ENCODE measurements around the gene MAGI1.
"Not testable (repeated sequence)": the region's sequence is repeated elsewhere in the genome, so short reads cannot be mapped to it uniquely, and the experiment has no call there.

Gene MAGI1

DNA sequence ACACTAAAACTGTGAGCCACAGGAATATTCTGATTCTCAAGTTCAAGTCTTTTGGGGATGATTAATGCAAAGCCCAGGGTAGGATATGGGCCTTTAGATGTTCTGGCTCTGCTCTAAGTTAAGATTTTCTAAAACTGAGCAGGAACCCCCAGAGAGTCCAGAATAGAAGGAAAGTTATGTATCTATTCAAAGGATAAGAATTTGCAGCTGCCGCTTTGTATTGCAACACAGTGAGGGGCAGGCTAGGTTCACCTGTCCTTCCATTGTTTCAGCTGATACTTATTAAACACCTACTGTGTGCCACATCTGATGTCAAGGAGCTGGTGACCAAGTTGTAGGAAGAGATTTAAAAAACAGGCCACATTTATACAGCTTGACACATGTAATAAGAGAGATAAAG, 290.4 kb downstream of the MAGI1 start:
- DNase-seq (ENCODE audit: low spot score) = no peak

DNA sequence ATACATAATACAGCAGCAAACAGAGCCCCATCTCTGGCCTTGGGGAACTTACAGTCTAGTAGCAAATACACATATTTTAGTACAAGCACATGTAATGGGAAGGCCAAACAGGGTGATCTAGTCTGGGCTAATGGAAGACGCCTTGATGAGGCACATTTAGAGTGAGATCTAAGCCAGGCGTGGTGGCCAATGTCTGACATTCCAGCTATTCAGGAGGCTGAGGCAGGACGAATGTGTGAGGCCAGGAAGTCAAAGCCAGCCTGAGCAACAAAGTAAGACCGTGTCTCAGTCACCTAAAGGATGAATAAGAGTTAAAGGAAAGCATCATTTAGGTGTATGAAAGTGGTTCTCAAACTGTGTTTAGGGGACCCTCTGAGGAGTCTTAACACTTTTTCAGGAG, 291.9 kb downstream of the MAGI1 start:
- no peak for DNase-seq (ENCODE audit: low spot score)

DNA sequence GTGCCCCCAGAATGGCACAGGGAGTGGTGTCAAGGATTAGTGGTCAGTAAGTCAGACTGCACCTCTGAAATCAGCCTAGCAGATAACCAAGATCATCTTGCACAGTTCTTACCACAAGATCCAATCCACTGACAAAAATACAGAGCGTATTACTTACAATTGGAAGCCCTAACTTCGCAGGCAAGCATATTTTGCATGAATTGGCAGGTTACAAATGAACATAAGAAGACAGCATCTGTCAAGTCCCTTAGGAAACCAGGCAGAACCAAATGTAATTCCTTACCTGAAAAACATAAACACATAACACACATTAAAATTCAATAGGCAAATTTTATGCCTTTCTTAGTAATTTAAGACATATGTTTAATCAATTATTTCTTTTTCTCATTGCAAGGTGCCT, 293.4 kb downstream of the MAGI1 start:
- DNase-seq (ENCODE audit: low spot score) = no peak

DNA sequence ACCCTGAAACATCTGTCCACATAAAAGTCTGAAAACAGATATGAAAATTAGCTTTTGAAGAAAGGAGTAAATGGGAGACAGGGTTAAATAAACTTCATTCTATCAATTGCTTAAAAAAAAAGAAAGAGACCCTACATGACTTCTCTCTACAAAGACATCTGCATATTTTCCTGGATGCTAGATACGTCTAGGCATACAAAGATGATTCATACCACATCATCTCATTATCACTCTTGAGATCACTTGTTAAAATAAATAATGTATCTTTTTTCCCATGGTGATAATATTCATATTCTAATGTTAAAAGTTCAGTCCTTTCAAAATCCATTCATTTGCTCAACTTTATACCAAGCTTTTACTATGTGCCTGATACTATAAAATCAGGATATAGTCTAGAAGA, 295.8 kb downstream of the MAGI1 start:
- DNase-seq (ENCODE audit: low spot score) = no peak

DNA sequence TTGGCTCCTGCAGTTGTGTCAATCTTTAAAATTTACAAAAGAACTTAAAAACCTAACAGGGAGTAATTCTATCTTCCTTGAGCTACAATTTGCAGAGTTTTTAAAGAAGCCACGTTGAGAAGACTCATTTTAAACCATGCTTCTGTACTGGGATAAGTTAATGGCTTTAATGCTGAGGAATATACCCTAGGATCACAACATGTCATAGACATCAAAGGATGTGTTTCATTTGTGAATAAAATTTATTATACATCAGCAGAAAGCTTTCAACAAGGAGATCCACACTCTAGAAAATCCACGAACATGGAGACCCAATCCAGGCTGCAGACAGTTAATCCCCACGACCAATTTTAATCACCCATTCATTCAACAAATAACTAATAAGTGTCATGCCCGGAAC, 297.2 kb downstream of the MAGI1 start:
- DNase-seq (ENCODE audit: low spot score) = no peak

DNA sequence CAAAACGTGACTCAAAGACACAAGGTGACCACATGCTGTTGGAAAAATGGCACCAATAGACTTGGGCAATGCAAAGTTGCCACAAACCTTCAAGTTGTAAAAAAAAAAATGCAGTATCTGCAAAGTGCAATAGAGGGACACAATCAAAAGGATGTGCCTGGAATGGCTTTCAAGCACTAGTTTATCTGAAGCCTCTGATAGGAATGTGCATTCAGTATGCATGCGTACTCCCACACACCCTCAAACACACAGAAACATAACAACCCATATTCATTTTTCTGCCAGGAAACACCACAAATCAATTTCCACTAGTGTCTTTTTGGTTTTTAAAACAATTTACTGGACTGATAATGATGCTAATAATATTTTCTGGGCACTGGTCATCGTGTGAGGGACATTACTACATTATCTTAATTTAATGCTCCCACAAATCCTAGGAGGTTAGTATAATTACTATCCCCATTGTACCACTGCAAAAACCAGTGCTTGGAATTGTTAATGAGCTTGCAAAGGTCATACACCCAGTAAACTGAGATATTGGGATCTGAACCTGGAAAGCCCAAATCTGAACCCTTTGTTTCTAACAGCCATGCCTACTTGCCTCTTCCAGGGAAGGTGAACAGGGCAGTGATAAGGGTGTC, 298.7 kb downstream of the MAGI1 start:
- no peak for DNase-seq (ENCODE audit: low spot score)

DNA sequence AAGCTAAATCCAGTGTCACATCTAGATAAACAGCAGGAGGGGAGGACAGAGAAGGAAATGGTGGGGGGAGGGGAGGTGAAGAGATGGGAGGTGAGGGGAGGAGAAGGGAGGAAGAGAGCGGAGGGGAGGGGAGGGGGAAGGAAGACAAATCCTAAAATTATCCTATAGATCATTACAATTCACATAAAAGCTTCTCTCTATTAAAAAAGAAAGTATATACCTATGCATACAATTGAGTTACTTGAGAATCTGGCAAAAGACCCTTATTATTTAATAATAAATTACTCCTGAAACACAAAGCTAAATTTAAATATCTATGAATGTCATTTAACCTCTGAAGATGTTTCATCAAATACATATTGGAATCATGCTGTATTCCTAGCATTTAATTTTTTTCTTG, 303.9 kb downstream of the MAGI1 start:
- DNase-seq (ENCODE audit: low spot score) = no peak

DNA sequence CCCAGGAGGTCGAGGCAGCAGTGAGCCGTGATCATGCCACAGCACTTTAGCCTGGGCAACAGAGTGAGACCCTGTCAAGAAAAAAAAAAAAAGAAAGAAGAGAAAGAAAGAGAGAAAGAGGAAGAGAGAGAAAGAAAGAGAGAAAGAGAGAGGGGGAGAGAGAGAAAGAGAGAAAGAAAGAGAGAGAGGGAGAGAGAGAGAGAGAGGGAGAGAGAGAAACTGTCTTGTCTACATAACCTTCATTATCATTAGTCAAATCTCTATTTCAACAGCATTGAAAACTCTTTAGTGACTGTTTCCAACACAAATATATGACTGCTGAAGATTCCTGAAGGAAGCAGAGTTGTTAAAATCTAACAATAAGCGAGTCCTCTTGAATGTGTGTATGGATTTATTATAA, 304.3 kb downstream of the MAGI1 start:
- no peak for DNase-seq (ENCODE audit: low spot score)

DNA sequence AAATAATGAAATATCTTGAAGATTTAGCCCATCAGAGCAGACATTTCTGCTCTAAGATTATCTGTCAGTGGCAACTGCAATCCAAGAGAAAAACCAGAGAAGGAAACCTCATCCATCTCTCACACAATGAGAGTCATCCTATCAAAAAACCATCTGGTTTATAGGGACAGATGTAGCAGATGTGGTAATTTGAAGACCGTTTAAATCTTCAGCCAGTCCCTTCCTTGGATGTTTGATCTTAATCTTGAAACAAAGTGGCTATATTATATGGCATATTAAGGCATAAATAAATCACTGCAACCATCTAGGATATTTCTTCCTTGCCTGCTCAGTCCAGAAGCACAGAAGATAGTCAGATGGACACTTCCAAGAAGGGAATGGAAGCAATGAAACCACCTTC, 305.3 kb downstream of the MAGI1 start:
- no peak for DNase-seq (ENCODE audit: low spot score)

DNA sequence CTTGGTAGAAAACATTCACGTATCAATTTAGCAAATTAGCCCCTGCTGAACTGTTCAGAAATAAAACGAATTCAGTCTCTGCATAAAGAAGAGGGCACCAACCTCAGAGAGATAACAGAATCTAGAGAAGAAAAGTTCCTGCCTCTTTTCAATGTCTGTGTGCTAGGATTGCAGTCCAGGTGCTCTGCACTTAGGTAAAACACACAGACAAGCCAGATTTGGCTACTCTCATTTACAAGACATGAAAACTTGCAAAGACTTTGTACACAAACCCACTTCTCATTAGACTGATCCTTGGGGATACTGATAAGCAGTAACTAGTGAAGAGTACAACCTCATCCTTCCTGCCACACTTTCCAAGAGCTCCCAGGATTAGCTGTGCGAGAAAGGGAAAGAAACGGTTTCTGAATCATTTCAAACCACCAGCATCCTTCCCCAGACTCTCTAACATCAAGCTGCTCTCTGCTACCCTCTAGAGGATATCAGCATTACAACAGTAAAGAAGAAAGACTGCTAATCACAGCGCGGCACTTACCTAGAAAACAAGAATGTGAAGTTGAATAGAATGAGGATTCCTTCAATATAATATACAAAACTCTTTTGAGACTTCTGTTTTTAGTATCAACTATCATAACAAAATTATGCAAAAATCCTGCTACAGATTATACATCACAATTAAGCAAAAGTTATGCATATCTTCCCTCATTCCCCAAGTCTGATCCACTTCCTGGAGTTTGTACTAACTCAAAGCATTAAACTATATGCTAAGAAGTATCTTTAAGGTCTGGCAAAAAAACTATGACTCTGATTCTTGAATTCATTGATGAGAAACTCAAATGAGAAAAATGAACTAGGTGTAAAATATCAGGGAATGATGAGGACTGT, 306.4 kb downstream of the MAGI1 start:
- DNase-seq (ENCODE audit: low spot score) = peak; percentile 7

DNA sequence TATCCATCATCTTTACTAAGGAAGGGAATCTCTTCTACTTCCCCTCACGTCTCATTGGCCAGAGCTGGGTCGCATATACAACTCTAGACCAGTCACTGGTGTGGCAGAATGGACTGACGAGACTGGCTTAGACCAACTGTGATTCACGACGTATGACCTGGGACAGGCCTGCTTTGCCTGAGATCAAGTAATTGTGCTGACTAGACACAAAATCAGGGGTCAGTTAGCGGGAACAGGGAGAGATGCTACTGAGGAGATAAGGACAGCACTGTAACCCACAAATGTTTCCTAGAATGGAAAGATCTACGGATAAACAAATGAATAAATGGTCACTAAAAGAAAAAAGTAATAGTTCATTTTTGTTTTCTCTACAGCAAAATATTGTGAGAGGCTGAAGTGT, 308.3 kb downstream of the MAGI1 start:
- no peak for DNase-seq (ENCODE audit: low spot score)

DNA sequence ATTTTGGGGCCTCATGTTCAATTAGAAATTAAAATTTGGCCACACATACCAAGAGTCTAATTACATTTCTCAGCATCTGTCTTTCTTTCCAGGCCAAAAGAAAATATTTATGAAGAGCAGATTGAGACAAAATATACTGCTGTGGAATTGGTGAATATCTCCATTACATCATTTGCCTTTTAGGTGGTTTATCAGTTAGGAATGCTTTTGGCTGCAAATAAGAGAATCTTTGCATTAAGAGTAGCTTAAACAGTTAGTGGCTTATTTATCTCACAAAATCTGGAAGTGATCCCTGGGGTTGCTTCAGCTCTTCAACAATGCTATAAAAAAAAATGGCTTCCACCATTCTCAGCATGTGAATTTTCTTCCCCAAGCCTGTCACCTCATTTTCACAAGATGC, 308.7 kb downstream of the MAGI1 start:
- no peak for DNase-seq (ENCODE audit: low spot score)

DNA sequence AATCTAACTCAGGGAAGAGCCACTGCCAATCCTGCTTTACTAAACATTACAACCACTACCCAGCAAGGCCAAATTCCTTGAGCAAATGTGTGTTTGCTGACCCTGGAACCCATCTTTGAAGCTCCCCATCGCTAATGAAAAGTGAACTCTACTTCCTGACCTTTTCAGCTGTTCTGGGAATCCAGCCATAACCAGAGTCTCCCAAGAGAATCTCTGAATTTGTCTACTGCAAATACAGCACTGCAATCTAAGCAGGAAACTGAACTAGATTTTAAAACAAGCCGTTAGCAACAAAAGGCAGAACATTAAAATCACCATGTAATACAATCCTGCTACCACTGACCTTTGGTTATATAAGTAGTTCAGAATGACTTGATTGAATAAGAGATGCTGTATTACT, 309.2 kb downstream of the MAGI1 start:
- DNase-seq (ENCODE audit: low spot score) = no peak

DNA sequence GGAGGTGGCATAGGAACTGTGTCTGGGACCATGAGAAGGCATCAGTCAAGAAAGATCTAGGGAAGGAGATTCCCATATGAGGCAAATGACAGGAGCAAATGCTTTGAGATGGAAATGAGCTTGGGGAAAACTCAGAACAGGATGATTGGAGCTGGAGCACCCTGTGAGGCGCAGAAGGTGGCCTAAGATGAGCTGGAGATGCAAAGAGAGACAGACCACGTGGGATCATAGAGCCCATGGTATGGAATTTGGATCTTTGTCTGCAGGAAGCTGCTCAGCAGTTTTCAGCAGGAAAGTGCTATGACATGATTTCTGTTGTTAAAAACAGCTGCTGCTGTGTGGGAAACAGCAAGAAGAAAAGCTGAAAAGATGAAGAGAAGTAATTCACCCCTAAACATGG, 310.6 kb downstream of the MAGI1 start:
- no peak for DNase-seq (ENCODE audit: low spot score)

DNA sequence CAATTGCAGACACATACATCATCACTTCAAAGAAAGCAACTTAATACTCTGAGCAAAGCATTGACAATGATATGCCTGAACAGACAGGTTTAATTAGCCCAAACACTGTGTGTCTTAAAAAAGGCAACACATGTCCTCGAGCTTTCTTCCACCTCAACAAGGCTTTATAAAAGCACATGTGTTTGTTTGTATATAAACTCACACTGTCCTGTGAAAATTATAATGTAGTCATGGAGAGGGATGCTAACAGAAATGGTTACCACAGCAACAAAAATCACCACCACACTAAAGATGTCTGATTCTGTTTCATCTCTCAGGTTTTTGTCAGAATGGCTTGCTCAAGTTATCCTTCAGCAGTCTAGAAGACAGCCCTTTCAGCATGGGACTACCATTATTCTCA, 314.7 kb downstream of the MAGI1 start:
- no peak for DNase-seq (ENCODE audit: low spot score)

DNA sequence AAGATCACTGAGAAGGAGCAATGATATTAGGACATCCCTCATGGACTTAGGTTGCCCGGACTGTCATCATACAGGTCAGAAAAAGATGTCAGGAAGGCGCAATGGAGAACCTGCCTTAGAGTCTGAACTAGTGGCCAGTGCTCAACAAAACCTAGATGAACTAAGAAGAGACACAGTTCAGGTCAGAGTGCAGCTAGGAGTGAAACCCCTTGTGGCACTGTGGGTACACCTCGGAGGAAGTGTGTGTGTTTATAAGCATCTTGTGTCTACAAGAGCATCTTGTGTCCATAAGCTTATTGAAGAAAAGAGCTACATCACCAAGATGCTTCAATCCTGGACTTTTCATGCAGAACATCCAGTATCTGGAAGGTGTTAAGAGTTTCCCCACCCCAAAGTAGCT, 315.7 kb downstream of the MAGI1 start:
- no peak for DNase-seq (ENCODE audit: low spot score)

DNA sequence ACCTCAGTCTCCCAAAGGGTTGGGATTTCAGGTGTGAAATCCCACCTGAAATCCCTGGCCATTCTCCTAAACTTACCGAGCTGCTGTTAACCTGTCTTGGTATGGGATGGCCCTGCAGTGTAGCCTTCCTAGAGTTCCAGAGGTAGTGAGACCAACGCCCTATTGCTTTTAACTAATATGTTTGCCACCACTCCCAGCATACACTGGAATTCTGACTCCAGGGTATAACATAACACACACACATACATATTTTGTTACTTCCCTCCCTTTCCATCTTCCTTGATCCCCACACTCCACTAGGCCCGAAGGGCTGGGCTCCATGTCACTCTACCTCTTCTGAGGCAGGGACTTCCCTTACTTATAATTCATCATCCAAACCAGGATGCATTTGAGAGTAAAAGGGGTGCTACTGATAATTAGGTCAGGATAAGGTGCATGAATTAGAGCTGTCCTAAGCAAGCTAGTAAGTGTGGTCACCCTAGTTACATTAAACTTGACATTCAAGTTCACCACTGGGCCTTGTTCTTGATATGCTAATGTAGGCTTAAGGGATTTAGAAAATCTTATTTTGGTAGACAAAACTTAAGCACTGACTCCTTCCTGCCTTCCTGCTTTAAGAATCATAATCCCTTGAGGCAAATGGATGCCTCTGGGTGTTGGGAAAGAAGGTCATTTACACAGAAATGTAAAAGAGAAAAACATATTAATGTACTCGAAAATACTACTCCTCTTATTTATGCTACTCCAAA, 317.6 kb downstream of the MAGI1 start:
- no peak for DNase-seq (ENCODE audit: low spot score)

DNA sequence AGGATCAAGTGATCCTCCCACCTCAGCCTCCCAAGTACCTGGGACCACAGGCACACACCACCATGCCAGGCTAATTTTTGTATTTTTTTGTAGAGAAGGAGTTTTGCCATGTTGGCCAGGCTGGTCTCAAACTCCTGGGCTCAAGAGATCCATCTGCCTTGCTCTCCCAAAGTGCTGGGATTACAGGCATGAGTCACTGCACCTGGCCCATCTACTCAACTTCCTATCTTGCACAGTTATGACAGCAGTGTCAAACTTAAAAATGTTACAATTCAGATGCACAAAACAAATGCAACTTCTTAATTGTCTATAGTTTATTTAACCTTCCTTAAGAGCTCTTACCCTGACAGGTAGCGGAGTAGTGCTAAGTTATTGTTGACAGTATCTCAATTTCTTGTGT, 319.1 kb downstream of the MAGI1 start:
- not testable (repeated sequence) for DNase-seq (ENCODE audit: low spot score)

DNA sequence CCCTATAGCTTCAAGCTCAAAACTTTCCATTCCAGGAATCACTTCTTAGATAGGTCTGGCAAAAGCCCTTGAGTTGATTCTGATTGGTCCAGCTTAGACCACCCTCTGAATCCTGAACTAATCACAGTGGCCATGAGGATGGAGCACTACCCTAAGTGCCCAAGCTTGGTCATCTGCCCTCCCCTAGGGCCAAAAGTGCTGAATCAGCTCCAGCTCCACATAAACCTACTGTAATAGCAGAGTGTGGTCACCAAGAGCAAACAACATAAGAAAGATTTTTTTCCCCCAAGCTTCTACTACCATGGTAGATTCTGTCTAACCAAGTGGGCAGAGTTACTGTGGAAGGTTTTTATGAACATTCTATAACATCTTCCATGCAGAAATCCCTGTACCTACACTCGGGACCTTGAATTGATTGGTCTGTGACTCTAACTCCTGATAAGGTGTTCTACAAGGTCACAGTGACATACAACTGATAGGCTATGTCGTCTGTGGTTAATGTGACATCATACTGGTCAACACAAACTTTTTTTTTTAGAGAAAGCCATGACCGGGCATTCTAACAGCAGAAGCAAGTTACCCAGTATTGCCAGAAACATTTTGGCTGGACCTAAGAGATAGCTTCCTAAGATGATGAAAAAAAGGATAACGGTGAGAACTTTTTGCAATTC, 320.9 kb downstream of the MAGI1 start:
- no peak for DNase-seq (ENCODE audit: low spot score)

DNA sequence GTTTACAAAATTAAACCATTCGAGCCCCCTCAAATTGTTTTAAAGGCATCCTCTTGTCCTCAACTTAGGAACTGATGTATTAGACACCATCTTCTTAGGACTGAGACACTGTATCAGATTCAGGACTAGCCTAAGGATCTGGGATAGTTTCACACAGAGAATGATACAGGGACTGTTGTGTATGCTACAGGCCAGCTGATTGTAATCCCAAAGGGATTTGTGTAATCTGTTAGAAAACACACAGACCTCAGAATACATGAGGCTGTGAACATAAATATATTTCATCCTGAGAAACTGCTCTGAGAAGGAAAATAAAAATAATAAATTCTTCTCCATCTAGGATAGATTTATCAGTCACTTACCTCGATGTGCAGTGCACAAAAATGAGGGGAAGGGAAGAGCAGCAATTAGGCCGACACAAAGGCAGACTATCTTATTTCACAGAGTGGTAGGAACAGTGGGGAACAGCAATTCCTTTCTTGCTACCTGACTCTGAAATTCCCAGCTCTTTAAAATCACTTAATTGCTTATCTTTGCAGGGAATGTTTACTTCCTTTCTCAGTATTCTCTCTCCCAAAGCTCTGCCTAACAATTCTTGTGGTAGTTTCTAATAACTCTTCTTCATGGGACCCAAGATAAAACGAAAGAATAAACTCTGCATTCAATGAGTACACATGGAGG, 322.5 kb downstream of the MAGI1 start:
- DNase-seq (ENCODE audit: low spot score) = no peak

DNA sequence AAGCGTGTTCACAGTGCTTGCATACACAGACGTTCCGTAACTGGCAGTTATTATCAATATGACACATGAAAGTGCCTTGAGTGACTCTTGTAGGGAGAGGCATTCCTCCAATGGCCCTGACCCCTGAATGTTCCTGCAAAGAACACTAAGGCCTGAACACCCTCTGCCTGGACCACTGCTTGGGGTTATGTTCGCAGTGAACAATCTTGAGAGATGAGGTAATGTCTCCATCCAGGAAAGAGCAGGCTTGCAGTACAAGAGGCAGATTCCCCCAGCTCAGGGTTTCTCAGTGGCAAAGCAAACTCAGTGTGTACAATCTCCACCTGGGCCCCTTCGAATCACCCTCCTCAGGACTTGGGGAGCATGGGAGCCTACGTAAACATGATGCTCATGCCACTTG, 324.6 kb downstream of the MAGI1 start:
- DNase-seq (ENCODE audit: low spot score) = no peak

DNA sequence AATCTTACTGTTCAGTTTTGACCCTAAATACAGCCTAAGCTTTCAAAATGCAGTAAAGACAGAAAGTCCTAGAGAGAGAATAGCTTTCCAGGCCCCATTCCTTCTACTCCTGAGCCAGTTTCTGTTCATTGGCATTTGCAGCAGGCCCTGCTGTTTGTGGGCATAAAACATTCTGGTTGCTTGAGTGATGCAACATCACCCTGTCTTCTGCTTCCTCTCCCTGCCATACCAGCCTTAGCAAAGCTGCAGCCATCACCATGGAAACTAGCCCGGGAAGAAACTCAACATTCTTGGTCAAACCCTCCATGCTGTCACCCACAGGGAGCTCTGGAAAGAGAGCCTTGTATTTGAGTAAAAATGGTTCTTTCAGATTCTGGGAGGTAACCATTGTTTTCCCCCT, 325.7 kb downstream of the MAGI1 start:
- DNase-seq (ENCODE audit: low spot score) = no peak

All from CD4-positive, alpha-beta T cell treated with Interleukin-6 at 100 ng/mL for 8 hours (primary cell).